ENCODE results near the gene SLFN12.
A peak's percentile ranks its signal among the peaks of the same experiment; 100 is the strongest.

SLFN12 gene

DNA sequence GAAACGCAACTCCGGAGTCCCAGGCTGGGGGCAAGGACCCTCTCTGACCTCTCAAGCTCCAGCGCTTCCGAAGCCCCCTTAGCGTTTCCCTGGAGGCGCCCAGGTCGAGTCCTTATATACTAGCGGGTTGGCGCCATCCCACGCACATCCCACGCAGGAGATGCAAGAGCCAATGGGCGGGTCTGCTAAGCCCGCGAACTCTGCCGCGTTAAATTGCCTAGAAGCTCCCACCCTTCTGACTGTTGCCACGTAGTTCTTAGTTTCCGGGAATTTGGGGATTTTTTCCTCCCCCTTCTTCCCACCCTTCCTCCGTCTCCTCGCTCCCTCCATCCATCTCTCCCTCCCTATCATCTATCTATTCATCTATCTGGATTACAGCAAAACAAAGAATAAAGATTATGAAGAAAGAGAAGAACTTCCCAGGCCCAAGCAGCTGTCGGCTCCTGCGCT is 58.7 kb downstream of the SLFN12 start, which contains the start of gene SLFN11 (continued):
- TF ChIP-seq ZNF510 (tag by site-specific recombination; IDR thresholded peaks at IDR 0.05; ENCODE audit: insufficient replicate concordance) = no peak
- TF ChIP-seq, protein P1, sequence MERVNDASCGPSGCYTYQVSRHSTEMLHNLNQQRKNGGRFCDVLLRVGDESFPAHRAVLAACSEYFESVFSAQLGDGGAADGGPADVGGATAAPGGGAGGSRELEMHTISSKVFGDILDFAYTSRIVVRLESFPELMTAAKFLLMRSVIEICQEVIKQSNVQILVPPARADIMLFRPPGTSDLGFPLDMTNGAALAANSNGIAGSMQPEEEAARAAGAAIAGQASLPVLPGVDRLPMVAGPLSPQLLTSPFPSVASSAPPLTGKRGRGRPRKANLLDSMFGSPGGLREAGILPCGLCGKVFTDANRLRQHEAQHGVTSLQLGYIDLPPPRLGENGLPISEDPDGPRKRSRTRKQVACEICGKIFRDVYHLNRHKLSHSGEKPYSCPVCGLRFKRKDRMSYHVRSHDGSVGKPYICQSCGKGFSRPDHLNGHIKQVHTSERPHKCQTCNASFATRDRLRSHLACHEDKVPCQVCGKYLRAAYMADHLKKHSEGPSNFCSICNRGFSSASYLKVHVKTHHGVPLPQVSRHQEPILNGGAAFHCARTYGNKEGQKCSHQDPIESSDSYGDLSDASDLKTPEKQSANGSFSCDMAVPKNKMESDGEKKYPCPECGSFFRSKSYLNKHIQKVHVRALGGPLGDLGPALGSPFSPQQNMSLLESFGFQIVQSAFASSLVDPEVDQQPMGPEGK (tag by site-specific recombination; IDR thresholded peaks at IDR 0.05) = peak; percentile 84
- TF ChIP-seq, protein P2, sequence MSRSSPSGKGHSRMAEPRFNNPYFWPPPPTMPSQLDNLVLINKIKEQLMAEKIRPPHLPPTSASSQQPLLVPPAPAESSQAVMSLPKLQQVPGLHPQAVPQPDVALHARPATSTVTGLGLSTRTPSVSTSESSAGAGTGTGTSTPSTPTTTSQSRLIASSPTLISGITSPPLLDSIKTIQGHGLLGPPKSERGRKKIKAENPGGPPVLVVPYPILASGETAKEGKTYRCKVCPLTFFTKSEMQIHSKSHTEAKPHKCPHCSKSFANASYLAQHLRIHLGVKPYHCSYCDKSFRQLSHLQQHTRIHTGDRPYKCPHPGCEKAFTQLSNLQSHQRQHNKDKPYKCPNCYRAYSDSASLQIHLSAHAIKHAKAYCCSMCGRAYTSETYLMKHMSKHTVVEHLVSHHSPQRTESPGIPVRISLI (tag by site-specific recombination; IDR thresholded peaks at IDR 0.05) = no peak
- TF ChIP-seq ZNF548 (tag by site-specific recombination; IDR thresholded peaks at IDR 0.05) = no peak
- TF ChIP-seq SCRT2 (tag by site-specific recombination; IDR thresholded peaks at IDR 0.05) = no peak
- no peak for TF ChIP-seq ZNF214 (tag by site-specific recombination; IDR thresholded peaks at IDR 0.05; ENCODE audit: borderline replicate concordance)
- peak; percentile 75 for TF ChIP-seq SP3 (tag by site-specific recombination; IDR thresholded peaks at IDR 0.05)
- 0 out of 2 replicates have a peak, but pooled peaks have one; percentile 7 for TF ChIP-seq FEZF1 (tag by site-specific recombination; IDR thresholded peaks at IDR 0.05)
- no peak for TF ChIP-seq ZNF571 (tag by site-specific recombination; IDR thresholded peaks at IDR 0.05)
- no peak for TF ChIP-seq ZNF391 (tag by site-specific recombination; IDR thresholded peaks at IDR 0.05; ENCODE audit: borderline replicate concordance, low read depth)
- TF ChIP-seq ZNF121 (tag by site-specific recombination; IDR thresholded peaks at IDR 0.05) = no peak
- no peak for TF ChIP-seq ZNF37A (tag by site-specific recombination; IDR thresholded peaks at IDR 0.05)
- TF ChIP-seq MZF1 (tag by site-specific recombination; IDR thresholded peaks at IDR 0.05; ENCODE audit: borderline replicate concordance) = peak; percentile 99
- TF ChIP-seq, protein P3, sequence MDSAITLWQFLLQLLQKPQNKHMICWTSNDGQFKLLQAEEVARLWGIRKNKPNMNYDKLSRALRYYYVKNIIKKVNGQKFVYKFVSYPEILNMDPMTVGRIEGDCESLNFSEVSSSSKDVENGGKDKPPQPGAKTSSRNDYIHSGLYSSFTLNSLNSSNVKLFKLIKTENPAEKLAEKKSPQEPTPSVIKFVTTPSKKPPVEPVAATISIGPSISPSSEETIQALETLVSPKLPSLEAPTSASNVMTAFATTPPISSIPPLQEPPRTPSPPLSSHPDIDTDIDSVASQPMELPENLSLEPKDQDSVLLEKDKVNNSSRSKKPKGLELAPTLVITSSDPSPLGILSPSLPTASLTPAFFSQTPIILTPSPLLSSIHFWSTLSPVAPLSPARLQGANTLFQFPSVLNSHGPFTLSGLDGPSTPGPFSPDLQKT (IDR thresholded peaks at IDR 0.05; ENCODE audit: borderline replicate concordance, low read depth, low read length) = no peak
- TF ChIP-seq, protein P4, sequence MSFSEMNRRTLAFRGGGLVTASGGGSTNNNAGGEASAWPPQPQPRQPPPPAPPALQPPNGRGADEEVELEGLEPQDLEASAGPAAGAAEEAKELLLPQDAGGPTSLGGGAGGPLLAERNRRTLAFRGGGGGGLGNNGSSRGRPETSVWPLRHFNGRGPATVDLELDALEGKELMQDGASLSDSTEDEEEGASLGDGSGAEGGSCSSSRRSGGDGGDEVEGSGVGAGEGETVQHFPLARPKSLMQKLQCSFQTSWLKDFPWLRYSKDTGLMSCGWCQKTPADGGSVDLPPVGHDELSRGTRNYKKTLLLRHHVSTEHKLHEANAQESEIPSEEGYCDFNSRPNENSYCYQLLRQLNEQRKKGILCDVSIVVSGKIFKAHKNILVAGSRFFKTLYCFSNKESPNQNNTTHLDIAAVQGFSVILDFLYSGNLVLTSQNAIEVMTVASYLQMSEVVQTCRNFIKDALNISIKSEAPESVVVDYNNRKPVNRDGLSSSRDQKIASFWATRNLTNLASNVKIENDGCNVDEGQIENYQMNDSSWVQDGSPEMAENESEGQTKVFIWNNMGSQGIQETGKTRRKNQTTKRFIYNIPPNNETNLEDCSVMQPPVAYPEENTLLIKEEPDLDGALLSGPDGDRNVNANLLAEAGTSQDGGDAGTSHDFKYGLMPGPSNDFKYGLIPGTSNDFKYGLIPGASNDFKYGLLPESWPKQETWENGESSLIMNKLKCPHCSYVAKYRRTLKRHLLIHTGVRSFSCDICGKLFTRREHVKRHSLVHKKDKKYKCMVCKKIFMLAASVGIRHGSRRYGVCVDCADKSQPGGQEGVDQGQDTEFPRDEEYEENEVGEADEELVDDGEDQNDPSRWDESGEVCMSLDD (tag by site-specific recombination; IDR thresholded peaks at IDR 0.05) = no peak
- peak; percentile 45; the same call in 1 of the 2 replicates for TF ChIP-seq KLF9 (tag by site-specific recombination; IDR thresholded peaks at IDR 0.05; ENCODE audit: low read depth)
- no peak for TF ChIP-seq ZNF530 (tag by site-specific recombination; IDR thresholded peaks at IDR 0.05; ENCODE audit: low read depth)
- TF ChIP-seq, protein P5, sequence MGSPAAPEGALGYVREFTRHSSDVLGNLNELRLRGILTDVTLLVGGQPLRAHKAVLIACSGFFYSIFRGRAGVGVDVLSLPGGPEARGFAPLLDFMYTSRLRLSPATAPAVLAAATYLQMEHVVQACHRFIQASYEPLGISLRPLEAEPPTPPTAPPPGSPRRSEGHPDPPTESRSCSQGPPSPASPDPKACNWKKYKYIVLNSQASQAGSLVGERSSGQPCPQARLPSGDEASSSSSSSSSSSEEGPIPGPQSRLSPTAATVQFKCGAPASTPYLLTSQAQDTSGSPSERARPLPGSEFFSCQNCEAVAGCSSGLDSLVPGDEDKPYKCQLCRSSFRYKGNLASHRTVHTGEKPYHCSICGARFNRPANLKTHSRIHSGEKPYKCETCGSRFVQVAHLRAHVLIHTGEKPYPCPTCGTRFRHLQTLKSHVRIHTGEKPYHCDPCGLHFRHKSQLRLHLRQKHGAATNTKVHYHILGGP (tag by site-specific recombination; IDR thresholded peaks at IDR 0.05) = no peak
- TF ChIP-seq ZNF629 (tag by site-specific recombination; IDR thresholded peaks at IDR 0.05) = peak; percentile 87
- no peak for TF ChIP-seq ZNF473 (tag by site-specific recombination; IDR thresholded peaks at IDR 0.05)
- TF ChIP-seq HOXA7 (CRISPR knock-in tag; IDR thresholded peaks at IDR 0.05; ENCODE audit: borderline replicate concordance) = no peak
- TF ChIP-seq HOXD13 (CRISPR knock-in tag; IDR thresholded peaks at IDR 0.05; ENCODE audit: borderline replicate concordance) = no peak; the same call in 1 of the 2 replicates
- TF ChIP-seq ZNF501 (tag by site-specific recombination; IDR thresholded peaks at IDR 0.05) = no peak; the same call in 1 of the 2 replicates
- TF ChIP-seq, protein P6, sequence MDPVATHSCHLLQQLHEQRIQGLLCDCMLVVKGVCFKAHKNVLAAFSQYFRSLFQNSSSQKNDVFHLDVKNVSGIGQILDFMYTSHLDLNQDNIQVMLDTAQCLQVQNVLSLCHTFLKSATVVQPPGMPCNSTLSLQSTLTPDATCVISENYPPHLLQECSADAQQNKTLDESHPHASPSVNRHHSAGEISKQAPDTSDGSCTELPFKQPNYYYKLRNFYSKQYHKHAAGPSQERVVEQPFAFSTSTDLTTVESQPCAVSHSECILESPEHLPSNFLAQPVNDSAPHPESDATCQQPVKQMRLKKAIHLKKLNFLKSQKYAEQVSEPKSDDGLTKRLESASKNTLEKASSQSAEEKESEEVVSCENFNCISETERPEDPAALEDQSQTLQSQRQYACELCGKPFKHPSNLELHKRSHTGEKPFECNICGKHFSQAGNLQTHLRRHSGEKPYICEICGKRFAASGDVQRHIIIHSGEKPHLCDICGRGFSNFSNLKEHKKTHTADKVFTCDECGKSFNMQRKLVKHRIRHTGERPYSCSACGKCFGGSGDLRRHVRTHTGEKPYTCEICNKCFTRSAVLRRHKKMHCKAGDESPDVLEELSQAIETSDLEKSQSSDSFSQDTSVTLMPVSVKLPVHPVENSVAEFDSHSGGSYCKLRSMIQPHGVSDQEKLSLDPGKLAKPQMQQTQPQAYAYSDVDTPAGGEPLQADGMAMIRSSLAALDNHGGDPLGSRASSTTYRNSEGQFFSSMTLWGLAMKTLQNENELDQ (tag by site-specific recombination; IDR thresholded peaks at IDR 0.05; ENCODE audit: low read depth) = no peak
